ENCODE measurements around the gene ELF2. TPM values are rescaled to one million over a fixed set of nuclear protein-coding genes. Genes with fewer than 3 reads are reported as not detected.

The ELF2 gene
- polyA plus RNA-seq, 1 donor from 2014 or later = 105 TPM

DNA sequence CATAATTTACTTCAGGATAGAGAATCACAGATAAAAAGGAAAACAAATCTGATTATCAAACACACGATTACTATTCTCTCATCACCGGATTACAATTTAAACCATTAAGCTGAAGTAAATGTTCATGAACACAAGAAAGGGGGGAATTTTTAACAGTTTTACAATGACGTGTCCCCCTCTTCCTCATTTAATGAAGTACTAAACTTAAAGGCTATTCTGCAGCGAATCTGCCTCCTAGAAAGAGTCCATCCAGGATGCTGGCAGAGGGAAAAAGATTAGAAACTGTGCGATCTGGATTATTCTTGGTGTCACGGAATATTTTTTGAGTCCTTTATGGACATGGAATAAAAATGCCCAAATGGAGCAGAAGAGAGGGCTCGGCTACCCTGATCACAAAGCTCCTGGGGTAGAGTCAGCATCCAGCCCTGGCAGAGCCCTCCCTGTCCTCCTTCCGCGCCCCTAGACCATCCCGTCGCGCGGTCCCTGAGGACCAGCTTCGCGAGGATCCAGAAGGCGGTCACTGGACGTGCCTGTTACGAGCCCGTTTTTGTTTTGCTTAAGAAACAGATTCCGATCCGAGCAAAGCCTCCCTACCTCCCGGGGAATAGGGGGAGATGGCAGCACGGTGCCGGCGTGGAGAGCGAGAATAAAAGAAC, 1.2 kb downstream of the ELF2 start:
- Histone ChIP-seq H3K79me2 (replicated peaks; ENCODE audit: insufficient read depth, low read length) (peaks cover 49% of the 10 kb centered on the region), H3K27me3 (ENCODE audit: insufficient read depth, low read depth, low read length) (no peaks in the 10 kb centered on the region), H3K4me3 (ENCODE audit: low read length) (peak overlapping the region; percentile 73), H3F3A (ENCODE audit: insufficient read depth, low read length, poor library complexity, severe bottlenecking) (peaks cover 11% of the 10 kb centered on the region), H3K4me2 (ENCODE audit: low read length) (peak overlapping the region; percentile 86), H2AFZ (ENCODE audit: low read depth, low read length) (peak overlapping the region; percentile 7), H3K9me2 (ENCODE audit: insufficient read depth, low read length) (no peaks in the 10 kb centered on the region), H3K9me3 (ENCODE audit: low read length) (no peaks in the 10 kb centered on the region), H4K20me1 (ENCODE audit: insufficient read depth) (peaks cover 8% of the 10 kb centered on the region), H3K27ac (ENCODE audit: low read length) (peak overlapping the region; percentile 97), H3K36me3 (ENCODE audit: insufficient read depth, low read length) (no peaks in the 10 kb centered on the region), H3K9ac (ENCODE audit: low read length) (peak overlapping the region; percentile 96)
- peak; percentile 27 for TF ChIP-seq RAD21 (conservative IDR thresholded peaks at IDR 0.05)
- TF ChIP-seq, protein P1, sequence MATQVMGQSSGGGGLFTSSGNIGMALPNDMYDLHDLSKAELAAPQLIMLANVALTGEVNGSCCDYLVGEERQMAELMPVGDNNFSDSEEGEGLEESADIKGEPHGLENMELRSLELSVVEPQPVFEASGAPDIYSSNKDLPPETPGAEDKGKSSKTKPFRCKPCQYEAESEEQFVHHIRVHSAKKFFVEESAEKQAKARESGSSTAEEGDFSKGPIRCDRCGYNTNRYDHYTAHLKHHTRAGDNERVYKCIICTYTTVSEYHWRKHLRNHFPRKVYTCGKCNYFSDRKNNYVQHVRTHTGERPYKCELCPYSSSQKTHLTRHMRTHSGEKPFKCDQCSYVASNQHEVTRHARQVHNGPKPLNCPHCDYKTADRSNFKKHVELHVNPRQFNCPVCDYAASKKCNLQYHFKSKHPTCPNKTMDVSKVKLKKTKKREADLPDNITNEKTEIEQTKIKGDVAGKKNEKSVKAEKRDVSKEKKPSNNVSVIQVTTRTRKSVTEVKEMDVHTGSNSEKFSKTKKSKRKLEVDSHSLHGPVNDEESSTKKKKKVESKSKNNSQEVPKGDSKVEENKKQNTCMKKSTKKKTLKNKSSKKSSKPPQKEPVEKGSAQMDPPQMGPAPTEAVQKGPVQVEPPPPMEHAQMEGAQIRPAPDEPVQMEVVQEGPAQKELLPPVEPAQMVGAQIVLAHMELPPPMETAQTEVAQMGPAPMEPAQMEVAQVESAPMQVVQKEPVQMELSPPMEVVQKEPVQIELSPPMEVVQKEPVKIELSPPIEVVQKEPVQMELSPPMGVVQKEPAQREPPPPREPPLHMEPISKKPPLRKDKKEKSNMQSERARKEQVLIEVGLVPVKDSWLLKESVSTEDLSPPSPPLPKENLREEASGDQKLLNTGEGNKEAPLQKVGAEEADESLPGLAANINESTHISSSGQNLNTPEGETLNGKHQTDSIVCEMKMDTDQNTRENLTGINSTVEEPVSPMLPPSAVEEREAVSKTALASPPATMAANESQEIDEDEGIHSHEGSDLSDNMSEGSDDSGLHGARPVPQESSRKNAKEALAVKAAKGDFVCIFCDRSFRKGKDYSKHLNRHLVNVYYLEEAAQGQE (IDR thresholded peaks at IDR 0.05; ENCODE audit: borderline replicate concordance) = no peak

DNA sequence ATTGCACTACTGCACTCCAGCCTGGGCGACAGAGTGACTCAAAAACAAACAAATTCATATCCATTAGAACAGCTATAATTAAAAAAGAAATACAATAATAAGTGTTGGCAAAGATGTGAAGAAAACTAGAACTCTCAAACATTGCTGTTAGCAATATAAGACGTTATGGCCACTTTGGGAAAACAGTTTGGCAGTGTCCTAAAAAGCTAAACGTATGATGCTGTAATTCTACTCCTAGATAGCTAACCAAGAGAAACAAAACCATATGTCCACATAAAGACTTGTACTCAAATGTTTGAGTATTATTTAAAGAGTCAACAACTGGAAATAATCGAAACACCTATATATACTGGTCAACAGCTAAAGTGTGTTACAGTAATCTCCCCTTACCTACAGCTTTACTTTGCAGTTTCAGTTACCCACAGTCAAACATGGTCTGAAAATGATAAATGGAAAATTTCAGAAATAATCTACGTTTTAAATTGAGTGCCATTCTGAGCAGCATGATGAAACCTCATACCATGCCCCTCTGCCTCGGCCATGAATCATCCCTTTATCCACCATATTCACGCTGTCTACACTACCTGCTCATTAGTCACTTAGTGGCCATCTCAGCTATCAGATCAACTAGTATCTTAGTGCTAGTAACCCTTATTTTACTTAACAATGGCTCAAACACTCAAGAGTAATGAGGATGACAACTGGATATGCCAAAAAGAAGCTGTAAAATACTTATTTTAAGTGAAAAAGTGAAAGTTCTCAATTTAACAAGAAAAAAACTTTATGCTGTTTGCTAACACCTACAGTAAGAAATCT, 4.9 kb downstream of the ELF2 start:
- H4K20me1 ChIP-seq (ENCODE audit: insufficient read depth) = peaks cover 8% of the 10 kb centered on the region
- H2AFZ ChIP-seq (ENCODE audit: low read depth, low read length) = no peak overlapping the region
- H3K4me3 ChIP-seq (ENCODE audit: low read length) = no peak overlapping the region
- H3K27me3 ChIP-seq (ENCODE audit: insufficient read depth, low read depth, low read length) = no peaks in the 10 kb centered on the region
- TF ChIP-seq, protein P2, sequence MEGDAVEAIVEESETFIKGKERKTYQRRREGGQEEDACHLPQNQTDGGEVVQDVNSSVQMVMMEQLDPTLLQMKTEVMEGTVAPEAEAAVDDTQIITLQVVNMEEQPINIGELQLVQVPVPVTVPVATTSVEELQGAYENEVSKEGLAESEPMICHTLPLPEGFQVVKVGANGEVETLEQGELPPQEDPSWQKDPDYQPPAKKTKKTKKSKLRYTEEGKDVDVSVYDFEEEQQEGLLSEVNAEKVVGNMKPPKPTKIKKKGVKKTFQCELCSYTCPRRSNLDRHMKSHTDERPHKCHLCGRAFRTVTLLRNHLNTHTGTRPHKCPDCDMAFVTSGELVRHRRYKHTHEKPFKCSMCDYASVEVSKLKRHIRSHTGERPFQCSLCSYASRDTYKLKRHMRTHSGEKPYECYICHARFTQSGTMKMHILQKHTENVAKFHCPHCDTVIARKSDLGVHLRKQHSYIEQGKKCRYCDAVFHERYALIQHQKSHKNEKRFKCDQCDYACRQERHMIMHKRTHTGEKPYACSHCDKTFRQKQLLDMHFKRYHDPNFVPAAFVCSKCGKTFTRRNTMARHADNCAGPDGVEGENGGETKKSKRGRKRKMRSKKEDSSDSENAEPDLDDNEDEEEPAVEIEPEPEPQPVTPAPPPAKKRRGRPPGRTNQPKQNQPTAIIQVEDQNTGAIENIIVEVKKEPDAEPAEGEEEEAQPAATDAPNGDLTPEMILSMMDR (IDR thresholded peaks at IDR 0.05; ENCODE audit: poor library complexity, severe bottlenecking) = no peak
- TF ChIP-seq POLR2AphosphoS5 (IDR thresholded peaks at IDR 0.05) = no peak
- TF ChIP-seq, protein P1 (IDR thresholded peaks at IDR 0.05; ENCODE audit: borderline replicate concordance) = no peak
- TF ChIP-seq RAD21 (conservative IDR thresholded peaks at IDR 0.05) = no peak
- TF ChIP-seq TAF1 (IDR thresholded peaks at IDR 0.05; ENCODE audit: low read depth) = no peak
- TF ChIP-seq EP300 (conservative IDR thresholded peaks at IDR 0.05; ENCODE audit: poor library complexity, severe bottlenecking) = no peak
- TF ChIP-seq EZH2 (IDR thresholded peaks at IDR 0.05; ENCODE audit: borderline replicate concordance, insufficient read depth, low read length, poor library complexity, severe bottlenecking) = no peak
- TF ChIP-seq MXI1 (conservative IDR thresholded peaks at IDR 0.05; ENCODE audit: poor library complexity, severe bottlenecking) = no peak
- no peak for TF ChIP-seq SMC3 (conservative IDR thresholded peaks at IDR 0.05; ENCODE audit: poor library complexity)
- H3K9ac ChIP-seq (ENCODE audit: low read length) = no peak overlapping the region
- H3K79me2 ChIP-seq (replicated peaks; ENCODE audit: insufficient read depth, low read length) = peaks cover 75% of the 10 kb centered on the region
- H3K9me3 ChIP-seq (ENCODE audit: low read length) = no peaks in the 10 kb centered on the region
- no peak overlapping the region for H3K4me2 ChIP-seq (ENCODE audit: low read length)
- no peak overlapping the region for H3K27ac ChIP-seq (ENCODE audit: low read length)
- peaks cover 6% of the 10 kb centered on the region for H3F3A ChIP-seq (ENCODE audit: insufficient read depth, low read length, poor library complexity, severe bottlenecking)
- H3K36me3 ChIP-seq (ENCODE audit: insufficient read depth, low read length) = no peaks in the 10 kb centered on the region
- H3K9me2 ChIP-seq (ENCODE audit: insufficient read depth, low read length) = no peaks in the 10 kb centered on the region

Data from neural cell (in vitro differentiated cells).